ENCODE data around the gene PIP5KL1.

GRCh38 chr9:127966416-127967150 lies 36.0 kb upstream of the PIP5KL1 start:
- TF ChIP-seq CTCF (conservative IDR thresholded peaks at IDR 0.05) (no peak), EZH2 (IDR thresholded peaks at IDR 0.05; ENCODE audit: low read depth) (no peak)

Data from PC-9 (cell line).